NCI-H1436 treated with DMSO at 0.1 percent for 48 hours (cell line): ENCODE results near the gene KCNN2.

ENCODE experiments used
- DNase-seq: peaks from one replicate; lab custom pipeline; 2025; lab: John Stamatoyannopoulos, UW

KCNN2 gene

GRCh38 chr5:114544561-114544960 is 182.7 kb downstream of the KCNN2 start:
- DNase-seq, result no peak
